ENCODE measurements around the gene DUT.
"Not testable (repeated sequence)": the region's sequence is repeated elsewhere in the genome, so short reads cannot be mapped to it uniquely, and the experiment has no call there.

DUT gene

DNA sequence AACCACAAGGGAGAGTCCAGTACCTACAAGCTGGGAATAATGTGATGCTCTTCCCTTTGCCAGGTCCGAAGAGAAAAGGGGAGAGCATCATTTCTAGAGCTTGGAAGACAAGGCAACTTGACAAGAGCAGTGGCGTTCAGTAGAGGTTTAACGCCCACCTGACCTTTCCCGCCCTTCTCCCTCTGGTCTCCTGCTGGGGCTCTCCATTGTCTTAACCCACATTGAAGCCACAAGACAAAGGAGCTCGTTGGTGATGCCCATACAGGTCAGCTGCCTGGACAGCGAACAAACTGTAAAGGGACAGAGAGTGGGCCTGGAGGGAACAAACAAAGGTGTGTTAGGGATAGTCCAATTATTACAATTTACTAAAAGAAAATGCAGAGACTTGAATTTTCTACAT is 13.1 kb upstream of the DUT start:
- no peaks in the 10 kb centered on the region for H3K27me3 ChIP-seq (ENCODE audit: insufficient read depth, low read depth, severe bottlenecking)
- DNase-seq = no peak
- H3K27ac ChIP-seq = no peak overlapping the region
- TF ChIP-seq, protein P1, sequence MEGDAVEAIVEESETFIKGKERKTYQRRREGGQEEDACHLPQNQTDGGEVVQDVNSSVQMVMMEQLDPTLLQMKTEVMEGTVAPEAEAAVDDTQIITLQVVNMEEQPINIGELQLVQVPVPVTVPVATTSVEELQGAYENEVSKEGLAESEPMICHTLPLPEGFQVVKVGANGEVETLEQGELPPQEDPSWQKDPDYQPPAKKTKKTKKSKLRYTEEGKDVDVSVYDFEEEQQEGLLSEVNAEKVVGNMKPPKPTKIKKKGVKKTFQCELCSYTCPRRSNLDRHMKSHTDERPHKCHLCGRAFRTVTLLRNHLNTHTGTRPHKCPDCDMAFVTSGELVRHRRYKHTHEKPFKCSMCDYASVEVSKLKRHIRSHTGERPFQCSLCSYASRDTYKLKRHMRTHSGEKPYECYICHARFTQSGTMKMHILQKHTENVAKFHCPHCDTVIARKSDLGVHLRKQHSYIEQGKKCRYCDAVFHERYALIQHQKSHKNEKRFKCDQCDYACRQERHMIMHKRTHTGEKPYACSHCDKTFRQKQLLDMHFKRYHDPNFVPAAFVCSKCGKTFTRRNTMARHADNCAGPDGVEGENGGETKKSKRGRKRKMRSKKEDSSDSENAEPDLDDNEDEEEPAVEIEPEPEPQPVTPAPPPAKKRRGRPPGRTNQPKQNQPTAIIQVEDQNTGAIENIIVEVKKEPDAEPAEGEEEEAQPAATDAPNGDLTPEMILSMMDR (IDR thresholded peaks at IDR 0.05; ENCODE audit: low read depth, low read length) = no peak
- H3K9me3 ChIP-seq (ENCODE audit: severe bottlenecking) = no peaks in the 10 kb centered on the region
- no peaks in the 10 kb centered on the region for H3K36me3 ChIP-seq
- no peak overlapping the region for H3K4me3 ChIP-seq (ENCODE audit: low read depth, low read length)

DNA sequence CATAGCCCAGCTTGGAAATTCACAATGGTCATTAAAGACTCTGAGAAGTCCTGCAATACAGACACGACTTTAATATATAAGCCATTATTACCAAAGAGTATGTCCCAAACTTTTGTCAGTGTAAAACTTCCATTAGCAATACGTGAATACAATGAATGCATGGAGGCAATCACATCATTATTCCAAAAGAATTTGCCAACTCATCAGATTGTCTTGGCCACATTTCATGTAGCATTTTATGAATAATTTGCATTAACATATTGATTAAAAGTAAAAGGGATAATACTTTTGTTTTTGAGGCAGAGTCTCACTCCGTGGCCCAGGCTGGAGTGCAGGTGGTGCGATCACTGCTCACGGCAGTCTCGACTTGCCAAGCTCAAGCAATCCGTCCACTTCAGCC is 7.9 kb upstream of the DUT start:
- no peaks in the 10 kb centered on the region for H3K36me3 ChIP-seq
- H3K4me3 ChIP-seq (ENCODE audit: low read depth, low read length) = no peak overlapping the region
- DNase-seq = no peak
- no peak overlapping the region for H3K27ac ChIP-seq
- TF ChIP-seq, protein P1 (IDR thresholded peaks at IDR 0.05; ENCODE audit: low read depth, low read length) = no peak
- no peaks in the 10 kb centered on the region for H3K27me3 ChIP-seq (ENCODE audit: insufficient read depth, low read depth, severe bottlenecking)
- H3K9me3 ChIP-seq (ENCODE audit: severe bottlenecking) = no peaks in the 10 kb centered on the region

DNA sequence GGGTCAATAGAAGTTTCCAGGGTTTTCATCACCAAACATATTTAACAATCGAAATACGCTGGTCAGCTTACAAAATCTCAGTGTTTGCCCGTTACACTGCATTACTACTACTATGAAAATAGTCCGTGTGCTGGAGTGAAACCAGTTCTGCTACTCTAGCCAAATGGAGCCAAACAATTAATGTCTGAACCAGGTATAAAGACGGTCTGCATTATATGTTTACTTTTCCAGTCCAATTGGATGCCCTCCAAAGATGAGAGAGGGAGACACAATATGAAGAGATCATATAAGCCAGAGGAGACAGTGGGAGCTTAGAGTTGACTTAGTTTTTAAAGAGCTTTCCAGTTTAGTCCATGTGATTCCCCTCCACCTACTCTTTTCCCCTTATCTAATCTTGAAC is 6.3 kb upstream of the DUT start:
- H3K4me3 ChIP-seq (ENCODE audit: low read depth, low read length) = no peak overlapping the region
- H3K27me3 ChIP-seq (ENCODE audit: insufficient read depth, low read depth, severe bottlenecking) = no peaks in the 10 kb centered on the region
- H3K9me3 ChIP-seq (ENCODE audit: severe bottlenecking) = no peaks in the 10 kb centered on the region
- no peak overlapping the region for H3K27ac ChIP-seq
- H3K36me3 ChIP-seq = no peaks in the 10 kb centered on the region
- no peak for DNase-seq
- TF ChIP-seq, protein P1 (IDR thresholded peaks at IDR 0.05; ENCODE audit: low read depth, low read length) = no peak

DNA sequence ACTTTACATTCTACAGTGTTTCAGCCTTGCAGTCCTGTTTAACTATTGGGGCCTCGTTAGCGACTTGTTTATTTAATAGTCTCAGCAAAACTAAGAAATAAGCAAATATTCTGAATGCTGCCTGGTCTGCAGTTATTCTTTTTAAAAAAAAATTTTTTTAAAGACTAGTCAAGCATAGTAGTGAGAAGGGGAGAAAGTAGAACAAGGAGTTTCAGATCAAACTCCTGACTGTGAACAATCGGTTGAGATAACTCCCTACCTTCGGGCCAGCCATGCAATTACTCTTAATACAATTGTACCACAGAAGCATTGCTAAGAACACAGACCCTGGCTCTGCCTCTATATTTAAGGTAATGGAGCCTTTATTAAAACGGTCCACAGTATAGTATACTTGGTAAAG is 5.8 kb upstream of the DUT start:
- no peaks in the 10 kb centered on the region for H3K9me3 ChIP-seq (ENCODE audit: severe bottlenecking)
- DNase-seq = no peak
- no peaks in the 10 kb centered on the region for H3K36me3 ChIP-seq
- H3K27ac ChIP-seq = no peak overlapping the region
- no peak overlapping the region for H3K4me3 ChIP-seq (ENCODE audit: low read depth, low read length)
- no peaks in the 10 kb centered on the region for H3K27me3 ChIP-seq (ENCODE audit: insufficient read depth, low read depth, severe bottlenecking)
- TF ChIP-seq, protein P1 (IDR thresholded peaks at IDR 0.05; ENCODE audit: low read depth, low read length) = no peak

DNA sequence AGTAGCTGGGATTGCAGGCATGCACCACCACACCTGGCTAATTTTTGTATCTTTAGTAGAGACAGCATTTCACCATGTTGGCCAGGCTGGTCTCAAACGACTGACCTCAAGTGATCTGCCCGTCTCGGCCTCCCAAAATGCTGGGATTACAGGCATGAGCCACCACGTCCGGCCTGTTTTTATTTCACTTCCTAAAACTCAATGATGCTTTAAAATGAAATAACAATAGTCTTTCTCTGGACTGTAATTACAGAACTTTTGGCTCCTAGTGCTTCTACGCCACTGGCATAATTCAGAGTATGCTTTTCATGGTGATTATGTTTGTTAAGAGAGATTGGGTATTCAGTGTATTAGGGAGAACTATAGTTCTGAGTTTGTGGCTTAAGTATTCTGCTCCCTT is 5.0 kb upstream of the DUT start:
- not testable (repeated sequence) for H3K27me3 ChIP-seq (ENCODE audit: insufficient read depth, low read depth, severe bottlenecking); H3K4me3 ChIP-seq (ENCODE audit: low read depth, low read length); H3K27ac ChIP-seq; H3K36me3 ChIP-seq; H3K9me3 ChIP-seq (ENCODE audit: severe bottlenecking); DNase-seq

DNA sequence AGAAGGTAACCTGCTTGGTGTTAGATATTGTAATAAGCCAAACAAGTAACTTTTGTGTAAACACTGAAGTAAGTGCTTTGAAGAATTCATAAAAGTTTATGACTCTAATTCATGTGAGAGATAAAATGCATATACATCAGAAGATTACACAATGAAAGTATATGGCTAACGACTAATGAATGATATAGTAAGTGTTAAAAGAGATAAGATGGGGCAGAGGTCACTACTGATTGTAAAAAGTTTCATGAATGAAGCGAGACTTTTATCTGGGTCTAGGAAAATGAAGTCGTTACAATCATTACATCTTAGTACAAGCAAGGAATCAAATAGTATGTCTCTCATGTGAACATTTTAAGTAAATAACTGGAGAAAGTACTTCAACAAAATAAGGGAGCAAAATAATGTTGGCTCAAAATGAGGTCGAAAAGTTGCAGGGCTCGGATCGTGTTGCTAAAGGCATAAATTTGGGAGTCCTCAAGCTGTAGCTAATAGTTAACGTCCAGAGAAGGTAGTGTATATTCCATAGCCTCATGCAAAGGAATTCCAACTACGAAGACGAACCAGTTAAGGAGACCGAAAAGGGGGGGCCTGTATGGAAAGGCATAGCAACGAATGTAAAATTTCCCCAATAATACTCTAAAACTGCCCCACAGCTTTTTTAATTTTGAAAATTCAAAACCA is 984 bp upstream of the DUT start:
- Histone ChIP-seq H3K9me3 (ENCODE audit: severe bottlenecking) (no peaks in the 10 kb centered on the region), H3K36me3 (peaks cover 18% of the 10 kb centered on the region), H3K27ac (peak overlapping the region; percentile 97), H3K27me3 (ENCODE audit: insufficient read depth, low read depth, severe bottlenecking) (no peaks in the 10 kb centered on the region), H3K4me3 (ENCODE audit: low read depth, low read length) (peak overlapping the region; percentile 96)
- no peak for DNase-seq
- TF ChIP-seq, protein P1 (IDR thresholded peaks at IDR 0.05; ENCODE audit: low read depth, low read length) = no peak

Measured in WERI-Rb-1 (cell line).